Mesothelial cell of epicardium (in vitro differentiated cells): ENCODE results near the gene THOC7. TPM values are rescaled to one million over a fixed set of nuclear protein-coding genes. Genes with fewer than 3 reads are reported as not detected.
A peak's percentile ranks its signal among the peaks of the same experiment; 100 is the strongest.

Experiments used
- DNase-seq, 2 experiments: peaks; one replicate each; pipeline ENCODE4 v3.0.0; 2021; ENCODE audit warnings: low spot score in 2 of 2; ENCODE audit not compliant: unreplicated experiment in 2 of 2
- H3K27ac Mint-ChIP-seq: 2 replicates; pipeline ENCODE4 v1.8.0; 2021; ENCODE audit warnings: mixed read lengths
- H3K27me3 Mint-ChIP-seq: 2 replicates; pipeline ENCODE4 v1.8.0; 2021; ENCODE audit warnings: low read depth, mixed read lengths
- H3K36me3 Mint-ChIP-seq: 2 replicates; pipeline ENCODE4 v1.8.0; 2021; ENCODE audit warnings: mixed read lengths
- H3K4me1 Mint-ChIP-seq: 2 replicates; pipeline ENCODE4 v1.8.0; 2021; ENCODE audit warnings: mixed read lengths
- H3K4me3 Mint-ChIP-seq: 2 replicates; pipeline ENCODE4 v1.8.0; 2021; ENCODE audit warnings: mild to moderate bottlenecking, moderate library complexity, mixed read lengths
- H3K9me3 Mint-ChIP-seq: 2 replicates; pipeline ENCODE4 v1.8.0; 2021; ENCODE audit warnings: mixed read lengths
- total RNA-seq: library from RNA; stranded (reverse); gene quantifications from 3 replicates; pipeline ENCODE4 v1.2.1, GENCODE V29; 2021
- TF ChIP-seq, protein P1 (sequence below): fragments of 200-600 bp; sonication (generic); IDR thresholded peaks from one replicate; pipeline ENCODE4 v1.5.0; 2021; ENCODE audit warnings: antibody characterized with exemption; ENCODE audit not compliant: unreplicated experiment

The THOC7 gene
- total RNA-seq, 1 donor from 2014 or later: 42.6 TPM

DNA sequence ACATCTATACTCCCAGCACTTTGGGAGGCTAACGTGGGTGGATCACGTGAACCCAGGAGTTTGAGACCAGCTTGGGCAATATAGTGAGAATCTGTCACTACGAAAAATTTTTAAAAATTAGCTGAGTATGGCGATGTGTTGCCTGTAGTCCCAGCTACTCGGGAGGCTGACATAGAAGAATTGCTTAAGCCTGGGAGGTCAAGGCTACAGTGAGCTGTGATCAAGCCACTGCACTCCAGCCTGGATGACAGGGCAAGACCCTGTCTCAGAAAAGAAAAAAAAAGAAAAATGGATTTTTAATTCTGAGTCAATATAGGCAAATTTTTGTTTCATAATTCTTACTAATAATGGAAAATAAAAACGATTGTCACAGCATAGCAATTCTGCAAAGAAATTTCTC lies 31.2 kb downstream of the THOC7 start:
- TF ChIP-seq, protein P1, sequence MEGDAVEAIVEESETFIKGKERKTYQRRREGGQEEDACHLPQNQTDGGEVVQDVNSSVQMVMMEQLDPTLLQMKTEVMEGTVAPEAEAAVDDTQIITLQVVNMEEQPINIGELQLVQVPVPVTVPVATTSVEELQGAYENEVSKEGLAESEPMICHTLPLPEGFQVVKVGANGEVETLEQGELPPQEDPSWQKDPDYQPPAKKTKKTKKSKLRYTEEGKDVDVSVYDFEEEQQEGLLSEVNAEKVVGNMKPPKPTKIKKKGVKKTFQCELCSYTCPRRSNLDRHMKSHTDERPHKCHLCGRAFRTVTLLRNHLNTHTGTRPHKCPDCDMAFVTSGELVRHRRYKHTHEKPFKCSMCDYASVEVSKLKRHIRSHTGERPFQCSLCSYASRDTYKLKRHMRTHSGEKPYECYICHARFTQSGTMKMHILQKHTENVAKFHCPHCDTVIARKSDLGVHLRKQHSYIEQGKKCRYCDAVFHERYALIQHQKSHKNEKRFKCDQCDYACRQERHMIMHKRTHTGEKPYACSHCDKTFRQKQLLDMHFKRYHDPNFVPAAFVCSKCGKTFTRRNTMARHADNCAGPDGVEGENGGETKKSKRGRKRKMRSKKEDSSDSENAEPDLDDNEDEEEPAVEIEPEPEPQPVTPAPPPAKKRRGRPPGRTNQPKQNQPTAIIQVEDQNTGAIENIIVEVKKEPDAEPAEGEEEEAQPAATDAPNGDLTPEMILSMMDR: no peak
- no peak overlapping the region for H3K27ac Mint-ChIP-seq
- H3K4me1 Mint-ChIP-seq: no peaks in the 10 kb centered on the region
- no peaks in the 10 kb centered on the region for H3K27me3 Mint-ChIP-seq
- H3K4me3 Mint-ChIP-seq: no peak overlapping the region
- peaks cover 31% of the 10 kb centered on the region for H3K36me3 Mint-ChIP-seq
- peaks cover 7% of the 10 kb centered on the region for H3K9me3 Mint-ChIP-seq
- no peak for DNase-seq

DNA sequence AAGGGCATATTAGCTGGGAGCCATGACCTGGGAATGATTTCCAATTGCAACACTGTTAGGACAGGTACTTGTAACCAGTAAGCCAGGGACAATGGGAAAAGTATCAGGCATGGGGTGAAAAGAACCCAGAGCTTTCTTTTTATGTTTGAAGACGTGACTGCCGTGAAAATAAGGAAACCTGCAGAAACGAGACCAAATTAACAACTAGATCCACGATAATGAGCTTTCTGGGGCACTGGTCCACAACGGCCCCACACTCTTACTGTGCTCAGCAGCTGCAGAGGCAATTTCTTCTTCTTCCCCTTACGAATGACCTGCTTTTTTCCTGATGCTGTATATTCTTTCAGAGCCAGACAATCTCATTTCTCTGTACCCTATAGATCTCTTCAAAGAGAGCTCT lies 33.1 kb downstream of the THOC7 start:
- H3K27ac Mint-ChIP-seq: no peak overlapping the region
- peaks cover 33% of the 10 kb centered on the region for H3K36me3 Mint-ChIP-seq
- H3K4me1 Mint-ChIP-seq: no peaks in the 10 kb centered on the region
- no peak overlapping the region for H3K4me3 Mint-ChIP-seq
- TF ChIP-seq, protein P1: no peak
- DNase-seq: no peak
- no peaks in the 10 kb centered on the region for H3K27me3 Mint-ChIP-seq
- H3K9me3 Mint-ChIP-seq: peaks cover 7% of the 10 kb centered on the region

DNA sequence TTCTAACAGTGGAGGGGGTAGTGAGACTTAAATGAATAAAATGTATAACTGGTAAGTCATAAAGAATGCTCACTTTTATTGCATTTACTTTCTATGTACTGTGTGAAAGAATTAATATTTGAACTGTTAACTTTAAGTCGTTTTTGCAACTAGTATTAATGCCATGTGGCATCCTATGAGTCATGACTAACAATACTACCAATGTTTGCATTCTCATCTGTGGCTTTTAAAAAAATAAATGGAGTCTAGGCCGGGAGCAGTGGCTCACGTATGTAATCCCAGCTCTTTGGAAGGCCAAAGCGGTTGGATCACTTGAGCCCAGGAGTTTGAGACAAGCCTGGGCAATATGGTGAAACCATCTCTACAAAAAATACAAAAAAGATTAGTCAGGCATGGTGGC lies 39.3 kb downstream of the THOC7 start:
- H3K9me3 Mint-ChIP-seq: peaks cover 4% of the 10 kb centered on the region
- no peak for DNase-seq
- TF ChIP-seq, protein P1: no peak
- no peaks in the 10 kb centered on the region for H3K27me3 Mint-ChIP-seq
- H3K4me1 Mint-ChIP-seq: no peaks in the 10 kb centered on the region
- H3K27ac Mint-ChIP-seq: no peak overlapping the region
- peaks cover 7% of the 10 kb centered on the region for H3K36me3 Mint-ChIP-seq
- H3K4me3 Mint-ChIP-seq: no peak overlapping the region

DNA sequence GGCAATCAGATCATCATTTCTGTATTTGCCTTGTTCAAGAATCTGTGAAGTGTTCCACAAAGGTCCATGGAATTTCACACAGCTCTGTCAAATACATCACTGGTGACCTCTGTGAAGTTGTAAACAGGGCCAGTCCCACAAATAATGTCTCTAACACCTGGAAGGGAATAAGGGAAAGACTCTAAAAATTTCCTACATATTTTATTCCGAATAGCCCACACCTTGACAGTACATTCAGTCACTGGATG lies 44.5 kb downstream of the THOC7 start, which contains the start of gene C3orf49:
Gene C3orf49 (plus strand): TSS at position 149 of the 248 bp plus-strand sequence. CDS start 173 bp downstream, outside the sequence.
- H3K4me1 Mint-ChIP-seq: peaks cover 9% of the 10 kb centered on the region
- H3K9me3 Mint-ChIP-seq: no peaks in the 10 kb centered on the region
- H3K27ac Mint-ChIP-seq: no peak within 1 kb of the TSS
- TF ChIP-seq, protein P1: no peak
- peaks cover 2% of the 10 kb centered on the region for H3K27me3 Mint-ChIP-seq
- no peak within 1 kb of the TSS for H3K4me3 Mint-ChIP-seq
- peaks cover 2% of the 10 kb centered on the region for H3K36me3 Mint-ChIP-seq
- no peak for DNase-seq

DNA sequence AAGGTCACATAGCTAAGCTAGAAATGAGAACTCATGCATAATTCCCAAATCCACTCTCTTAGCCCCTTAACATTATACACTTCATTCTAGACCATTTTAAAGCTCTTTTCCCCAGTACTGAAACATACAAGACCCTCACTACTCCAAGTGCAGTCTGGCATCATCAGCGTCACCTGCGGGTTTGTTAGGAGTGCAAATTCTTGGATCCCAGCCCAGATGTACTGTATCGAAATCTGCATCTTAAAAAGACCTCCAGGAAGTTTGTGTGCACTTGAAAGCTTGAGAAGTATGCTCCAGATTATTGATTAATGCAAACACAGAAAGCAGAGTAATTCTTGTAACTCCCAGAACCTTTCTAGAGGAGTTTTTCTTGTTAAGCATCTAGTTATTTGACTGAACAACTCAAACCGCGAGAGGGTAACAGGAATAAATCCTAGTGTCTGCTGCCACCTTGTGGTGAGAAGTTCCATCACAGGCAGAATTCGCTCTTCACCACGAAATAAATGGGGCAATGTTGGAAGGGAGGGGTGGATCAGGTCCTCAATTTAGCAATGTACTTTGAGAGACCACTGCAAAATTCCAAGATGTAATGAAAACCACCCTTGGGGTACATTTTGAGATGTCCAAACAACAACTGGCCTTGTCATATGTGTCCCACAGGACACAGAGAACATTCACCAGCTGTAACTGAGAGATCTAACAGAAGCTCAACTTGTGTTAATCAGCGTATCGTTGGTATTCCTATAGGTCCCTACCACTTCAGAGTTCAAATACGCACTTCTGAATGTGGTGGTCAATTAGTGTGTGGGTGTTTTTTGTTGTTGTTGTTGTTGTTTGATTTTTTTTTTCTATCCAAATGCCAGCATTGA lies 45.1 kb downstream of the THOC7 start:
- H3K4me1 Mint-ChIP-seq: peaks cover 9% of the 10 kb centered on the region
- TF ChIP-seq, protein P1: peak; percentile 96
- peaks cover 2% of the 10 kb centered on the region for H3K36me3 Mint-ChIP-seq
- H3K9me3 Mint-ChIP-seq: no peaks in the 10 kb centered on the region
- H3K4me3 Mint-ChIP-seq: no peak overlapping the region
- H3K27me3 Mint-ChIP-seq: peaks cover 2% of the 10 kb centered on the region
- no peak overlapping the region for H3K27ac Mint-ChIP-seq
- peak; percentile 39 to 75 for DNase-seq
